AG20443 (cell line): ENCODE measurements around the gene UTP25.

Experiments
- DNase-seq: peaks from one replicate; pipeline ENCODE4 v3.0.0; 2012; ENCODE audit warnings: low spot score, mixed read lengths

Gene UTP25

DNA sequence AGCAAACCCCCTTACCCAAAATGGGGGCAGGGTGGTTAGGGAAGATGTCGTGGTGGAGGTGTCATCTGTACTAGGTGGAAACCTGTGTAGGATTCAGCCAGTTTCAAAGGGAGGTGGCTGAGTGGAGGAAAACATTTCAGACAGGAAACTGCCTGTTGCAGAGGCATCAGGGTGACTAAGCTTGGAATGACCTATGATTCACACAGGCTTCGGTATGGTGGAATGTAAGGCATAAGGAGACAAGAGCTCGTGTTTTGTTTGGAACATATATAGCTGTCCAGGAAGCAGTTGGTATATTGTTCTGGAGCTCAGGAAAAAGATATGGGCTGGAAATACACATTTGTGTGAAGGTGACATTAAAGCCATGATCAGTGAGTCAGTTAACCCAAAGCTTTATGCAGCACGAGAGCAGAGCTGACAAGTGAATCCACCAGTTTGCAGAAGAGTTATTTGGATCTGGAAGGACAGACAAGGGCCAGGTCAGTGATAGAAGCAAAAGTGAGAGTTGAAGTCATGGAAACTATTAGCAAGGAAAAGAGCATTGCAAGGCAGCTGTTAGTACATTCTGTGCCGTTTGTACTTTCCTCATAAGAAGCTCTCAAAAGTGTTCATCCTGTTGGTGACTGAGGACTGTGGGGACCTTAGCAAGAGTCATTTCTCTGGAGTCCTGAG lies 12.2 kb downstream of the UTP25 start:
- peak; percentile 91 for DNase-seq

DNA sequence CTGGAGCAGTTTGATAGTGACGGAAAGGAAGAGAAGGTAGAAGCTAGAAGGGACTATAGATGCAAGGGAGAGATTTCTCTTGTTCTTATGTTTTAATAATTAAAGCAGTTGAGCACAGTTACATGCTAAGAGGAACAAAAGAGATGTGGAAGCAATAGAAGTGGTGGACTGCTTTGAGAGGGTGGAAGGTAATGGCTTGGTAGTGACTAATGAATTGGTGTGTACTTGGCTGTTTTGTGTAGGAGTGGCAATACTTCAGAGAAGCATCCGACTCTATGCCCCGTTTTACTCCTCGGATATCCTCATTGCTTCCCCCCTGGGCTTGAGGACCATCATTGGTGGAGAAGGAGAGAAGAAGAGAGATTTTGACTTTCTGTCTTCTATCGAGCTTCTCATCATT lies 12.8 kb downstream of the UTP25 start:
- no peak for DNase-seq

DNA sequence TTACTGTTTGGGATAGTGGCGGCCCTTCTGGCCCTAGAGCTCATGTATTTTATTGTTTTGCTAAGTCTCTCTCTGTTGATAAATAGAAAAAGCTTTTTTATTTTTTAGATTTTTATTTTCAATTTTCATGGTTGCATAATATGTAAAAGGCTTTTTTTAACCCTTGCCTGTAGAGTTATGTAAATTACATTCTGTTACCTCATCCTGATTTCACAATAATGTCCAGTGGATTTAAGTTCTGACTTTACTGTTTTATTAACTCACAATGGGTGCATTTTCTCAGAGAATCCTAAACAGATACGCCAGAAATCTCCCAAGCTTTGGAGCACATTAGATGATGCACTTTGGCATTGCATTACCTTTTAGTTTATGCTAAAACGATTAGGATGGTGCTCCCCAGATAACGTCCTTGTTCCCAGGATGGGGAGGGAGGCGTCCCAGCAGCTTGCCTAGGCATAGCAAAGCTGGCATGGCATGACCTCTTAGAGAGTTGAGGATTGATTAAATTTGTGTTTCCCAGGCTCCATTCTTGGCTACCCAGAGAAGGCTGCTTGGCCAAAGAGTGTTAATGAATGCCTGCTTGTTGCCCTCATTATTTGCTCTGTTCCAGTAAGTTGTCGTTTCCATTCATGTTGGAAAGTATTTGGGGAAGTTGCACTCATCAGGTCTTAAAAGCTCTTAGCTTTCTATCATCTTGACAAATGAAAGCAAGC lies 17.1 kb downstream of the UTP25 start:
- no peak for DNase-seq

DNA sequence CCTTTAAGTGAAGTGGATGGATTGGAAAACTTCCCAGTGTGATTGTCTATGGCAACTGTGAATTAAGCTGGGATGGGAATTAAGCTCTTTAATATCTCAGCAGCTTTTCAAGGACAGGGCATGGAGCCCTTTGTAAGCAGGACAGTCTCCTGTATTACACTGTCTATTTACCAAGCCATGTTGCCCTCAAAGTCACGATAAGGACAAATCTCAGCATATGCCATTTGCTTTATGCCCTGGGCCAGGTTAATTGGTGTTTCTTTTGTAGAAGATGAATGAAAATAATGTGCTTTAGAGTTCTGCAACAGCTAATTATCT lies 17.6 kb downstream of the UTP25 start:
- DNase-seq = no peak

DNA sequence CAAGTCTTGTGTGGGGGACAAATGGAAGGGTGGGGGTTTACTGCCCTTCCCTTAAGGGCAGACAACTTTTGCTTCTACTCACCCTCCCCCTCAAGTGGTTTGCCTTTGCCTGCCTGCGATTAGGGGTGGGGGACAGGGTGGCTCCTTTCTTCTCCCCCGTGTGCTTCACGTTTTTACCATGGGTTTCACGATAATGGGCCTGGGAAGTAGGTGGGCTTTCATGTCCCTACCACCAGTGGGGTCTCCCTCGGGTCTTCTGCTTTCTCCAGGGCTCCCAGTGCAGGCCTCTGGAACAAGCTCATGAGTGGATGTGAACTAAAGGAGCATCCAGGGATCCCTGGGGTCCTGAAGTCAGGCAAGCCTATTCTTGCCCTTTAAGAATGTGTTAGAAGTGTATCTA lies 21.6 kb downstream of the UTP25 start:
- no peak for DNase-seq

DNA sequence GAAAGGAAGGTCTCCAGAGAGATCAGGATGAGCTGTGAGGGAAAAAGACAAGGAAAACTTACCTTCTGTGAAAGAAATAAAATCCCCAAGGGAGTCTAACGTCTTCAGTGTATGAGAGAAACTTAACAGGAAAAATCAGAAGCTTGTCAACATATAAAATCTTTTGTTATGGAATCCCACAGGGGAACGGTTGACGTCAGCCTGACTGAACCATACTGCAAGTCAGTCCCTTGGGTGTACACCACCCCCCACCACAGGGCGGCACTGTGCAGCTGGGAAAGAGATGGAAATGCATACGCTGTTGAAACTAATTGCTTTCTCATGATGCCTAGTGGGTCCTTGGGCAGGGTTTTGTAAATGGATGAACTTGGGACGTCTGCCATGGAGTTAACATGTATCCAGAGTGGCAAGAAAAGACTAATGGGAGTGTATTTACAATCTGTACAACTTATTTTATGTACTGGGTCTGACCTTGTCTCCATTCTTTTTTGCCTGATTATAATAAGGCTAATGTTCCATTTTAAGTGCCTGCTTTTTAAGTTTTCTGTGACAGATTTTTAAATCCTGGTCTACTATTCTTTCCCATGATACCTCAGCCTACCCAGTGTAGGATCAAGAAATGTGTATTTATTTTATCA lies 22.7 kb downstream of the UTP25 start:
- peak; percentile 65 for DNase-seq

DNA sequence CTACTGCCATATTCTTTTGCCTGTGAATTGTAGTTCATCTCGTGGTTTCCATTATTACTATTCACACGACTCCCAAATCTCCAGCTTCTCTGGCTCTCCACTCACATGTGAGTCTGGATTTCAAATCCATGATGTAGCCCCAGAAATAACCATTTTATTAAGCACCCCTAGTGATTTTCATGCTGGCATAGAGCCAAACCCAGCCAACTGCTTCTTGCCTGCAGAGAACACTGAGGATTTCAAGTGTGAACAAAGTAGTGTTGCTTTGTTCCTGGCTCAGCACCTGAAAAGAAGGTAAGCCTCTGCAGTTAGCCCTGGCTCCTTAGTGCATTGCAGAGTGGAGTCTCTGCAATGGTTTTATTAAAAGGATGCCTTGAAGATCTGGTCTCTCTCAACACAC lies 25.9 kb downstream of the UTP25 start:
- no peak for DNase-seq

DNA sequence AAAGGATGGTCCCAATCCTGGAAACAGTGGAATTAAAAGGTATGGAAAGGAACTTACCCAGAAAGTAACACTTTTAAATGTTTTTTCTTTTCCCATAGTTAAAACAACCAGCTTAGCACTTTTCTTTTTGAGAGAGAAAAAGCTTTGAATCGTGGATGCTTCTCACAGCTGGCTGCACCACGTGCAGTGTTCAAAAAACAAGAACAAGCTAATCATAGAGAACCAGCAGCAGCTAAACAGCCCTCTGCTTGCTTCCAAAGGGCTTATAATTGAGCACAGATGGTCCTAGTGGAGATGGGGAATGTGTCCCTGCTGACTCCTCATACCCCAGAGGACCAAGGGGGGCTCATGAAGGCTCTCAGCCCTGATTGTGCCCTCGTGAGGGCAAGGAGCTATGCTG lies 26.4 kb downstream of the UTP25 start:
- no peak for DNase-seq

DNA sequence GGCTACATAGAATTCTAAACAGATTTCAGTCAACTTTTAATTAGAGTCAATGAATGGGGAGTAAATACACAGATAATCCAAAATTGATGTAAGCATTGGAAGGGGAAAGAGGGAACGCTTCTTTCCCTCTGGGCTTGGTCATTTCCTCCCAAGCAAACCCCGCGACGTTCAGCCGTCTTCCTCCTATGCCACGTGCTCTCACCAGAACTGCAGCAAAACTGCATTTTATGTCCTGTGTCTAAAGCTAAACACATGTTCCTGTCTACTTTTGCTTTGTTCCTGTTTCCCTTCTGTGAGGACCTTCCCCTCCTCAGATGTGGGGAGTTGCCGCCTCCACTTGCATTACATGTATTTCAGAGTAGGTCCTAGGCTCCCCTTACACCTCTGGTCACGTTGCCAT lies 27.2 kb downstream of the UTP25 start:
- DNase-seq = no peak

DNA sequence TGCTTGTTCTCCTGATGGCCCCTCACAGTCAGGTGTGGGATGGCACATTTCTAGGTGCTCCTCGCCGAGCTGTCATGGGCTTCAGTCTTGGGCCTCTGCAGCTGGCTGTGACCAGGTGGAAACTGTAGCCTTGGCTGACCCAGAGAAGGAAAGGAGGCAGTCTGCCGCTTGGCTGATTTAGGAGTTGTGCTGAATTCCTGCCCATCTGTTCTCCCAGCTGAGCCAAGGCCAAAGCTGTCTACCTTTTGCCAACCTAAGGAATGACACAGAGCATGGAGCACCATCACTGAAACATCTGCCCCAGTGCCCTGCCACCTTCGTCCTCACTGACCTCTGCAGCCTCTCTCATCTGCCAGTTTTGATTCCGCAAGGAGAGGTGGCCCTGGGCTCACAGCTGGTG lies 27.9 kb downstream of the UTP25 start:
- no peak for DNase-seq

DNA sequence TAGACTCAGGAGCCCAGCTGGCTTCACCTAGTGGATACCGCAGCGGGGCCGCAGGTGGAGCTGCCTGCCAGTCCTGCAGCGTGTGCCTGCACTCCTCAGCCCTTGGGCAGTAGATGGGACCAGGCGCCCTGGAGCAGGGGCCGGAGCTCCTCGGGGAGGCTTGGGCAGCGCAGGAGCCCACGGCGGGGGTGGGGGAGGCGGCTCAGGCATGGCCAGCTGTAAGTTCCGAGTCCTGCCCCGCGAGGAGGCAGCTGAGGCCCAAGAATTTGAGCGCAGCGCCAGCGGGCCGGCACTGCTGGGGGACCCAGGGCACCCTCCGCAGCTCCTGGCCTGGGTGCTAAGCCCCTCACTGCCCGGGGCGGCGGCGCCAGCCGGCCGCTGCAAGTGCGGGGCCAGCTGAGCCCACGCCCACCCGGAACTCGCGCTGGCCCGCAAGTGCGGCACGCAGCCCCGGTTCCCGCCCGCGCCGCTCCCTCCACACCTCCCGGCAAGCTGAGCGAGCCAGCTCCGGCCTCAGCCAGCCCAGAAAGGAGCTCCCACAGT lies 30.9 kb downstream of the UTP25 start:
- DNase-seq = no peak

DNA sequence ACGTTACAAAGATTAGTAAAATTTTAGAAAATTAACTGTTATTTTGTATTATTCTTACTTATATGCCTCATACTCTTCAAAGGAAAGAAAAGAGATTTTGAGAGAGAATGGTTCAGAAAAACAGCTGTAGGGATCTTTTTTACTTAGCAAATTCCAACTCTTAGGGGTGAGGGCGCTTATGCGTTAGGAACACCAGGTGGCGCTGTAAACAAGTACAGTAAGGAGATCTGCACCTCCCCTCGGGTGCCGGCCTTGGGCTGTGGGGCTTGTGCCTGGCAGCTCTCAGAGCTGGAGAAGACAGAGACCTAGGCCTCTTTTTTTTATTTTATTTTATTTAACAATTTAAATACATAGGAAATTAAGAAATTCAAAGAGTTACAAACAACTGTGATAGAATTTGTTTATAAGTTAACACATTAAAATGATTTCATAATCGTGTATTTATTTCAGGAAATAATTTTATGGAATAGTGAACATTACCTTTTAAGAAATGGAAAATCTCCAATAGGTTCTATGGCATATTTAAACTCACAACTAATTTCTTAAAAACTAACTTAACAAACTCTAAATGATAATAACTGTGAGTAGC lies 32.6 kb downstream of the UTP25 start:
- peak; percentile 82 for DNase-seq

DNA sequence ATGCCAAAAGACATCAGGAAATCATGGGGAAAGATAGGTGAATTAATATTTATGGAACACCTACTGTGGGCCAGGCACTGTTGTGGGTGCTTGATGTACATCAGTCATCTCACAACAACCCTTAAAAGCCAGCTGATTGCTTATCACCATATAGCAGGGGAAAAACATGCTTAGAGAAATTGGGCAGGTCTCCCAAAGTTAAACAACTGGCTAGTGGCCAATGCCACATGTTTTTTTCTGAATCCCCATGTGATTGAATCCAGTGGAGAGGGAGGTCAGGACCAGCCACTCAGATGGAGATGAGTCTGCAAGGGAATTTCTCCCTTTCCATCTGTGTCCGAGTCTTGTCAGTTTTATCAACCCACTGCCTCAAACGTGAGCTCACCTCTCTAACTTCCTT lies 33.5 kb downstream of the UTP25 start:
- DNase-seq = no peak

DNA sequence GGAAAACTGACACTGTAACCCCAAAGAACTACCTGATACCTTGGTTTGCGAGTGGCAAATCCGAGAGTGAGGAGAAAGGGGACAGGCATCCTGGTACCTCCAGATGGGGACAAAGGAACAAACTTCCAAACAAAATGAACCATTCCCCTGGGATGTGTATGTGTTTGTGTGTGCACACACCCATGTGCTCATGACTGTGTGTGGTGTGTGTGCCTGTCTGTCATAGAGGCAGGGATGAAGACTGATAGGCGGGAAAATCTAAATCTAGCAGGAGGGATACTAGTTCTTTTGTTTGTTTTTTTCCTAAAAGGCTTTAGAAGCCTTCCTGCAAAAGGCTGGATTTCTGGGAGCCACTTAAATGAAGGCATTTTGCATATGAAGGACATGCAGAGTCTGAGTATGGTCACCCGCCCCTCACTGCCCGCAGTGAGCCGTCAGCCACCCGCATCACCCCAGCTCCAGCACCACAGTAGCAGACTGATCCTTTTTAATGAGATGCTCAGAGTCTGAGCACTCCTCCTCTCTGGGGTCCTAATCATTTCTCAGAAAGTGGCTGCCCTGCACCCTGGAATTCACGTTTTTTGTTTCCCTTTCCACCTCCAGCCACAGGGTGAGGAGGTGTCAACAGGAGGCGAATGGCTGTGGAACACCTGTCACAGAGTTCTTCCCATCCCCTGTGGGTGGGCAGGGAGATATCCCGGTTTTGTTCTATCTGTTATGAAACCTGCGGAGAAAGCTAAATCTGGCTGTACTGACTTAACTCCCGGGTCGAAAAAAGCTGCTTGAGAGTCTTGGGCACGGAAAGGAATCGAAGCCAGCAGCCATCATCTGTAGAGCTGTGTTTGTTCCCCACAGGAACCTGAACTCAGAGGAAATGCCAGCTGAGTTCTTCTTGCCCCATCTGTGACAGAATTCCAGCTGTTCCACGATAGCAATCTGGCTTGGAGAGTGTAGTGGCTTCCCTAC lies 34.9 kb downstream of the UTP25 start:
- DNase-seq = no peak

DNA sequence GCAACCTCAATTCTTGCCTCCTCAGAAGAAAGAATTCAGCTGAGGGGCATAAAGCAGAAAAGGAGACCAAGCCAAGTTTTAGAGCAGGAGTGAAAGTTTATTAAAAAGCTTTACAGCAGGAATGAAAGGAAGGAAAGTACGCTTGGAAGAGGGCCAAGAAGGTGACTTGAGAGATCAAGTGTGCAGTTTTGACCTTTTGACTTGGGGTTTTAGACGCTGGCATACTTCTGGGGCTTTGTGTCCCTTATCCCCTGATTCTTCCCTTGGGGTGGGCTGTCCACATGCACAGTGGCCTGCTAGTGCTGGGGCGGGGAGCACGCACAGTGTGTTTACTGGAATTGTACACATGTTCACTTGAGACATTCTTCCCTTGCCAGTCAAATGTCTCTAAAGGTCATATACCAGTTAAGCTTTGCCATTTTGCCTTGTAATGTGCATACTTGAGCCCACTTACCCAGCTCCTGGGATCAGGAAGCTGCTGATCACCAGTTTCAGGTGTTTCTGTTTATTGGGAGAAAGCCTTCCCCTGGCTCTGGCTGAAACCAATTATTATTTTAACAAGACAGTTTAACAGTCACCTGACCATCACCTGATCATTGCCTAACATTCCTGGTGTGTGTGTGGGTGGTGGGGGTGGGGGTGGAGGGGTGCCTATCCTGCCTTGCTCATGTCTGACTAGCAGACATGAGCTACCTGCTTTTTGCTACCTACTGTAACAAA lies 36.2 kb downstream of the UTP25 start:
- DNase-seq = no peak

DNA sequence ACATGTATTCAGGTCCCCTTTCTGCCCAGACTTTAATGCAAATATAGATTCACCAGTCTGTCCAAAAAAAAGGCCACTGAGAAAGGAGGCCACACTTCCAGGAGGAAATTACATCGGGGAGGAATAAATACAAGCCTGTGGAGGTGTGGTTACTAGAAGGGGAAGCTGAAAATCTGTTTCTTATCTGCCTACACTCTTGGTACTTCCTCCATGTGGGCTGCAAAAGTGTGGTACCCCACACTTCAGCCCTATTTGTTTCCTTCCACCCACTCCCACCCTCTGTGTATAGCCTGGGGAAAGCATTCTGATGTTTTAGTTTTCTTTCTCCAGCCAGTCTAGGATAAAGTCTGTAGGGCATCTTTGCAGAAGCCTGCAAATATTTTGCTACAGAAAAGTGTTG lies 38.4 kb downstream of the UTP25 start:
- DNase-seq = no peak

DNA sequence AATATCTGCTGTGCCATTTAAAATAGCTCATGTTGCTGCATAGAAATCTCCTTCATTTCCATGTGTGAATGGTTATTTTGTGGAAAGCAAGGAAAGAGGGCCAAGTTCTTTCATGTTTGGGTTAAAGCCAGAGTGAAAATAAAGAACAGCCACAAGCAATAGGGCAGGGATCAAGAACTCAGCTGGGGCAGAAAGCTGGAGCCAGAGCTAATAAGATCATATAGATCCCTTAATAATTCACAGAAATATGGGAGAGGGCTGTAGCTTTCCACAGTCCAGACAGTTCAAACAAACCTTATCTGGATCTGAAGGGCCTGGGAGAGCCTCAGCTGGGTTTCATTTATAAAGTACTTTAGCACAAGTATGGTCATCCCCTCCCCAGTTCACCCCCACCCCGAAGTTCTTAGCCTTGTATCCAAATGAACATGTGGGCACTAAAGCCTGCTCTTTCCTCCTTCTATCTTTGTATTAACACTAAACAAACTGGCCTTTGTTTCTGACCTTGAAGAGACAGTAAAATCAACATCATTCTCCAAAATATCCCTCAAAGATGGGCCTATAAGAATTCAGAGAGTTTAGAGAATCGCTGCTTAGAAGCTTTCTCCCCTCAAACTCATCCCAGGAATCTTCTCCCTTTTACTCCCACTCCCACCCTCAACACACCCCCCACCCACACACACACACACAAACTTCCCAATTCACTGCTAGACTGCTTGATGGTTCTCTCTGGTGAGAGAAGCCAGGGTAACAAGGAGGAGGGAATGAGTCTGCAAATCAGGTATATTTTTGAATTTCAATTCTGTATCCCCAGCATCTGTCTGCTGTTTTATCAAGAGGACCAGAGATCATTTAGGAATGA lies 41.7 kb downstream of the UTP25 start:
- DNase-seq = no peak

DNA sequence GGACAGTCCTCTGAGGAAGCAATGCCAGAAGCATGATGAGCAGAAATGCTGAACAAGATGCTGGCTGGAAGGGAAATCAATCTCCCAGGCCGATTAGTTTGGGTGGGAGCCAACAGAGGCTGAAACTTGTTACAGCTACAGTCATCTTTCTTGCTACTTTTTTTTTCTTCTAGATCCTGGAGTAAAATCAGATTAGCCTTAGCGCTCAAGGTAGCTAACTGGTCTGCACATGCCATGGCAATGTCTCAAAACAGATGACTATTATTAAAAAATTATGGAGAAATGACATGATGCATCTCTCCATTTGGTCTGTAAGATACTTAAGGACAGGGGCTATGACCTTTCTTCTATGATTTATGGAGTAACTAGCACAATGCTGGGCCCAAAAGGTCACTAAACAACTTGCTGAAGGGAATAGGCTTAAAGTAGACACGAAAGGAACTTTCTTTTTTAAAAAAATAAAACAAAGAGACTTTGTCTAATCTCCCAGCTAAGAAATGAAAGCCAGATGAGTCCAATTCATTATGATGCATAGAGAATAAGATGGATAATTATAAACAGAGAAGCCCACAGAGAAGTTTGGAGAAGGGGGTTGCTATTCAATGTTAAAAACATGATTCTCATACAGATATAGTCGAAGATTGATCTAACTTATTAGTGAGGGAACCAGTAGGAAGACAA lies 42.5 kb downstream of the UTP25 start:
- no peak for DNase-seq

DNA sequence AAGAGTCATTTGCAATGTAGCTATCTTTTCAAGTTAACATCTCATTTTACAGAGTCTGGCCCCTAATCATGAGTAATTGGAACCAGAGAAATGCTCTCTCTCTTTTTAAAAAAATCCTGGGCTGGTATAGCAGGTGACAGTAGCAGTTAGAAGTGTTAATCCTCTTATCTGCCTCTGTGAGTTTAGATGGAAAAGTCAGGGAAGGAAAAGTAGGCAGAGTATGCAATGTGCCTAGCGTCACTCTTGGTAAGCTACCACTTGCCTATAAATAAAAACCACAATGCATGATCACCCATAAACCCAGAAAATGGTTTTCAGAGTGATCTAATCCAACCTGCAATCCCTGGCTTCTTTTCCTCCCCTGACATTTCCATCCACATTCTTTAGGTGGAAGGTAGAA lies 43.2 kb downstream of the UTP25 start:
- DNase-seq = no peak

DNA sequence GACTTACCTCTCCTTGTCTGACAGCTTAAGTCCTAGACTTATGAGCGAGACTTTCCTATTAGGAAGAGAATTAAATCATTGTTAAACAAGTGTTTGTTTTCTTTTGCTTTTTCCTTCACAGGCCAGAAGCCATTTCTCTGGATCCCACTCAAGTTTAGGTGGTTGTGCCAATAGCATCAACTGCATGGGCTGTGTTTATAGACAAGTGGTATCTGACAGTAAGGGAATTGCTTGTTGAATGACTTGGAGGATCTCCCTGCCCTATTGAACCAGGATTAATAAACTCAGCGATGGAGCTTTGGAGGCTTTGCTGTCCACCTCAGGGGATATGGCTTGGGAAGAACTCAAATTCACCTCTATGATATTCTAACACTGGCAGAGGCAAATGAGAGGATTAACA lies 43.7 kb downstream of the UTP25 start:
- no peak for DNase-seq
